B cell (primary cell): Measurements from ENCODE around the gene BRD9. TPM values are rescaled to one million over a fixed set of nuclear protein-coding genes. Genes with fewer than 3 reads are reported as not detected.
"Not testable (repeated sequence)": the region's sequence is repeated elsewhere in the genome, so short reads cannot be mapped to it uniquely, and the experiment has no call there.

ENCODE experiments used
- ATAC-seq: fragments of 200-7000 bp; cut with Tn5 transposase; one replicate; pipeline ENCODE4 v1.10.0; 2021; ENCODE audit warnings: low read depth, mild to moderate bottlenecking, moderate number of reproducible peaks, moderate library complexity
- CTCF ChIA-PET: fragments of 350-600 bp; sonication (Branson Sonifier 250); formaldehyde crosslinking; loops from one replicate; lab custom pipeline; 2021; ENCODE audit warnings: antibody characterized with exemption, inconsistent platforms; lab: Charles Lee
- POLR2A ChIA-PET: fragments of 350-600 bp; sonication (Branson Sonifier 250); formaldehyde crosslinking; loops from one replicate; lab custom pipeline; 2021; ENCODE audit warnings: antibody characterized with exemption; lab: Charles Lee
- DNase-seq: peaks from one replicate; pipeline ENCODE4 v3.0.0; 2013
- H2AFZ ChIP-seq: 2 replicates; pipeline ENCODE4 v1.6.1; 2012; ENCODE audit warnings: mild to moderate bottlenecking, low read depth, low read length; ENCODE audit not compliant: insufficient read depth, poor library complexity, severe bottlenecking
- H3K27ac ChIP-seq, 2 donors: 1 replicate in 1 of 2; 2 replicates in 1 of 2; pipeline ENCODE4 v1.5.1; 2012 to 2013; ENCODE audit warnings: low read length in 2 of 2, mild to moderate bottlenecking in 2 of 2, moderate library complexity in 1 of 2
- H3K27me3 ChIP-seq, 4 experiments: fragments of 200-600 bp in 1 of 4; sonication (generic) in 1 of 4; replicated peaks in 1 of 4; 1 replicate in 2 of 4; 2 replicates in 2 of 4; pipeline versions ENCODE4 v1.6.1 to v1.7.0; 2013 to 2016; ENCODE audit warnings: low read length in 3 of 4, mild to moderate bottlenecking in 2 of 4, mixed read lengths in 1 of 4, moderate library complexity in 1 of 4; ENCODE audit not compliant: insufficient read depth in 4 of 4, control insufficient read depth in 3 of 4; ENCODE audit errors: control extremely low read depth in 1 of 4
- H3K36me3 ChIP-seq, 2 experiments: replicated peaks in 1 of 2; 1 replicate in 1 of 2; 2 replicates in 1 of 2; pipeline versions ENCODE4 v1.6.1 to v1.7.1; 2013; ENCODE audit warnings: low read length in 1 of 2; ENCODE audit not compliant: insufficient read depth in 2 of 2, control insufficient read depth in 1 of 2; ENCODE audit errors: control extremely low read depth in 1 of 2, extremely low read depth in 1 of 2
- H3K4me1 ChIP-seq, 2 donors: fragments of 200-600 bp in 1 of 2; sonication (generic) in 1 of 2; 1 replicate in 1 of 2; 2 replicates in 1 of 2; pipeline versions ENCODE4 v1.5.1 to v1.6.1; 2013 to 2017; ENCODE audit warnings: low read length in 2 of 2; ENCODE audit not compliant: control insufficient read depth in 2 of 2, insufficient read depth in 2 of 2
- H3K4me2 ChIP-seq: replicated peaks from 2 replicates; pipeline ENCODE3; 2012; ENCODE audit warnings: mild to moderate bottlenecking, low read depth, low read length; ENCODE audit not compliant: poor library complexity, severe bottlenecking
- H3K4me3 ChIP-seq, 5 experiments: fragments of 200-600 bp in 1 of 5; sonication (generic) in 1 of 5; 1 replicate in 3 of 5; 2 replicates in 2 of 5; pipeline versions ENCODE4 v1.5.1 to v1.7.0; 2011 to 2016; ENCODE audit warnings: low read length in 4 of 5, mild to moderate bottlenecking in 4 of 5, low read depth in 2 of 5, control low read depth in 1 of 5, moderate library complexity in 1 of 5; ENCODE audit not compliant: insufficient read depth in 1 of 5; ENCODE audit errors: control extremely low read depth in 1 of 5, extremely low read depth in 1 of 5
- H3K79me2 ChIP-seq: fragments of 200-600 bp; sonication (generic); one replicate; pipeline ENCODE4 v1.6.0; 2016; ENCODE audit warnings: low read length; ENCODE audit not compliant: control insufficient read depth, insufficient read depth
- H3K9ac ChIP-seq: fragments of 200-600 bp; sonication (generic); 2 replicates; pipeline ENCODE4 v1.6.1; 2017; ENCODE audit warnings: mild to moderate bottlenecking, low read length, moderate library complexity
- H3K9me3 ChIP-seq, 3 donors: one replicate each; pipeline versions ENCODE4 v1.6.1 to v1.7.1; 2013; ENCODE audit warnings: low read length in 2 of 3; ENCODE audit not compliant: control insufficient read depth in 2 of 3, insufficient read depth in 1 of 3; ENCODE audit errors: control extremely low read depth in 1 of 3
- H4K20me1 ChIP-seq: 2 replicates; pipeline ENCODE4 v1.6.0; 2012; ENCODE audit warnings: mild to moderate bottlenecking, low read length; ENCODE audit not compliant: insufficient read depth, control insufficient read depth, poor library complexity, severe bottlenecking
- H3K27ac Mint-ChIP-seq: one replicate; pipeline ENCODE4 v1.8.0; 2021; ENCODE audit warnings: mixed read lengths
- H3K27me3 Mint-ChIP-seq: one replicate; pipeline ENCODE4 v1.8.0; 2021; ENCODE audit warnings: mixed read lengths
- H3K4me1 Mint-ChIP-seq: one replicate; pipeline ENCODE4 v1.8.0; 2021; ENCODE audit warnings: mixed read lengths
- H3K4me3 Mint-ChIP-seq: one replicate; pipeline ENCODE4 v1.8.0; 2021; ENCODE audit warnings: mixed read lengths
- H3K9me3 Mint-ChIP-seq: one replicate; pipeline ENCODE4 v1.8.0; 2022; ENCODE audit warnings: mixed read lengths; ENCODE audit not compliant: insufficient read depth
- WGBS: methylation state at CpG from one replicate; pipeline ENCODE4 v1.1.5; 2013; ENCODE audit warnings: missing lambda C conversion rate; ENCODE audit not compliant: insufficient coverage; 5-methylcytosine and 5-hydroxymethylcytosine counted together
- intact Hi-C: fragments of 100-400 bp; cut with micrococcal nuclease; formaldehyde crosslinking; loops from one replicate; pipeline ENCODE4 v1.10.0; 2022
- polyA plus RNA-seq: library from polyadenylated mRNA; depleted of rRNA; stranded (reverse); fragments of >200 nt; gene quantifications from 2 replicates; pipeline ENCODE4 v1.2.3, GENCODE V29; 2012
- total RNA-seq, 2 donors: library from RNA; stranded (reverse); fragments of 120-200 nt in 1 of 2; gene quantifications; 1 replicate in 1 of 2; 2 replicates in 1 of 2; pipeline versions ENCODE4 v1.2.3 to v1.2.4, GENCODE V29; 2013 to 2022

BRD9 gene
- total and polyA plus RNA-seq, 2 donors (not counting 1 experiment from before 2014, with no cell fraction given), result 28.3 to 68.6 TPM

GRCh38 chr5:846602-847091, 46.0 kb downstream of the BRD9 start:
- H3K79me2 ChIP-seq, H3K9me3 Mint-ChIP-seq, H4K20me1 ChIP-seq, H3K4me3 Mint-ChIP-seq, H3K36me3 ChIP-seq, H3K27ac Mint-ChIP-seq, H3K9me3 ChIP-seq, H3K9ac ChIP-seq, ATAC-seq, H3K4me2 ChIP-seq, H2AFZ ChIP-seq, intact Hi-C loops, H3K27me3 ChIP-seq, H3K4me3 ChIP-seq, H3K4me1 Mint-ChIP-seq, H3K27me3 Mint-ChIP-seq, CTCF ChIA-PET, H3K27ac ChIP-seq, DNase-seq, POLR2A ChIA-PET, H3K4me1 ChIP-seq: not testable (repeated sequence)
- 55% methylated on average over 18 of the region's 18 CpGs for WGBS

- intact Hi-C loops, DNase-seq, H3K27me3 Mint-ChIP-seq: not testable (repeated sequence)
These were observed 46.7 kb downstream of the BRD9 start for GRCh38 chr5:845676-846601.

GRCh38 chr5:845031-845675, 47.4 kb downstream of the BRD9 start:
- ATAC-seq, POLR2A ChIA-PET, H3K4me1 ChIP-seq, H3K27me3 Mint-ChIP-seq, H3K9me3 ChIP-seq, H4K20me1 ChIP-seq, H3K4me3 ChIP-seq, H3K4me3 Mint-ChIP-seq, H3K27me3 ChIP-seq, H3K9ac ChIP-seq, intact Hi-C loops, H3K79me2 ChIP-seq, H3K9me3 Mint-ChIP-seq, H3K27ac Mint-ChIP-seq, H3K4me2 ChIP-seq, H3K27ac ChIP-seq, H3K36me3 ChIP-seq, DNase-seq, H2AFZ ChIP-seq, CTCF ChIA-PET, H3K4me1 Mint-ChIP-seq: not testable (repeated sequence)
- 90% methylated on average over 9 of the region's 21 CpGs for WGBS

More at GRCh38 chr5:845676-846601, 46.7 kb downstream of the BRD9 start:
- ATAC-seq, H3K4me3 ChIP-seq, H3K4me1 ChIP-seq, H3K27ac ChIP-seq, H3K4me3 Mint-ChIP-seq, H3K4me2 ChIP-seq, H3K9ac ChIP-seq, H3K9me3 Mint-ChIP-seq, H3K9me3 ChIP-seq, H3K4me1 Mint-ChIP-seq, CTCF ChIA-PET, H3K27me3 ChIP-seq, POLR2A ChIA-PET, H3K36me3 ChIP-seq, H3K79me2 ChIP-seq, H3K27ac Mint-ChIP-seq, H4K20me1 ChIP-seq, H2AFZ ChIP-seq: not testable (repeated sequence)
- 73% methylated on average over 15 of the region's 35 CpGs for WGBS
